ENCODE data around the gene ZNF580.

Gene ZNF580

GRCh38 chr19:55623561-55623960 lies 17.2 kb upstream of the ZNF580 start:
- no peak overlapping the region for H3K4me3 ChIP-seq (ENCODE audit: low read depth, low read length)
- TF ChIP-seq CTCF (IDR thresholded peaks at IDR 0.05; ENCODE audit: insufficient read depth, low read depth, low read length, missing control alignments) = no peak
- no peak for DNase-seq (ENCODE audit: low read depth)

GRCh38 chr19:55624109-55625003 lies 16.4 kb upstream of the ZNF580 start, which contains the start of gene ZNF784:
TSS of gene ZNF784 (minus strand) at chr19:55624566. CDS start at chr19:55624561, 5 bp downstream.
- peak; percentile 96 for DNase-seq (ENCODE audit: low read depth)
- H3K4me3 ChIP-seq (ENCODE audit: low read depth, low read length) = peak within 1 kb of the TSS; percentile 67
- TF ChIP-seq CTCF (IDR thresholded peaks at IDR 0.05; ENCODE audit: insufficient read depth, low read depth, low read length, missing control alignments) = no peak

- TF ChIP-seq CTCF (IDR thresholded peaks at IDR 0.05; ENCODE audit: insufficient read depth, low read depth, low read length, missing control alignments) = no peak
- DNase-seq (ENCODE audit: low read depth) = no peak
- H3K4me3 ChIP-seq (ENCODE audit: low read depth, low read length) = peak overlapping the region; percentile 67
Observed at GRCh38 chr19:55625004-55625326, 15.8 kb upstream of the ZNF580 start.

GRCh38 chr19:55626350-55626749 lies 14.5 kb upstream of the ZNF580 start:
- peak; percentile 80 for DNase-seq (ENCODE audit: low read depth)
- no peak for TF ChIP-seq CTCF (IDR thresholded peaks at IDR 0.05; ENCODE audit: insufficient read depth, low read depth, low read length, missing control alignments)
- no peak overlapping the region for H3K4me3 ChIP-seq (ENCODE audit: low read depth, low read length)

GRCh38 chr19:55632463-55632834 lies 8.4 kb upstream of the ZNF580 start:
- peak; percentile 74 for TF ChIP-seq CTCF (IDR thresholded peaks at IDR 0.05; ENCODE audit: insufficient read depth, low read depth, low read length, missing control alignments)
- no peak overlapping the region for H3K4me3 ChIP-seq (ENCODE audit: low read depth, low read length)
- DNase-seq (ENCODE audit: low read depth) = peak; percentile 98

GRCh38 chr19:55633861-55634260 lies 6.9 kb upstream of the ZNF580 start:
- no peak for DNase-seq (ENCODE audit: low read depth)
- H3K4me3 ChIP-seq (ENCODE audit: low read depth, low read length) = peak overlapping the region; percentile 67
- TF ChIP-seq CTCF (IDR thresholded peaks at IDR 0.05; ENCODE audit: insufficient read depth, low read depth, low read length, missing control alignments) = no peak

GRCh38 chr19:55635334-55635717 lies 5.5 kb upstream of the ZNF580 start:
- TF ChIP-seq CTCF (IDR thresholded peaks at IDR 0.05; ENCODE audit: insufficient read depth, low read depth, low read length, missing control alignments) = no peak
- DNase-seq (ENCODE audit: low read depth) = no peak
- peak overlapping the region; percentile 67 for H3K4me3 ChIP-seq (ENCODE audit: low read depth, low read length)
